Measurements from ENCODE around the gene USP12.

The USP12 gene

GRCh38 chr13:27027086-27027667 is 144.4 kb downstream of the USP12 start:
- no peak for DNase-seq

- no peak for DNase-seq
Observed at GRCh38 chr13:27026396-27026795, 145.2 kb downstream of the USP12 start.

- no peak for DNase-seq
Observed at GRCh38 chr13:27024776-27025492, 146.7 kb downstream of the USP12 start.

GRCh38 chr13:27024074-27024461 is 147.5 kb downstream of the USP12 start:
- DNase-seq, result no peak

- DNase-seq, result no peak
Observed at GRCh38 chr13:27023385-27024073, 148.1 kb downstream of the USP12 start.

- DNase-seq, result peak; percentile 55
Observed at GRCh38 chr13:27022571-27023311, 148.9 kb downstream of the USP12 start.

GRCh38 chr13:27020415-27020814 is 151.2 kb downstream of the USP12 start:
- no peak for DNase-seq

GRCh38 chr13:27018882-27019281 is 152.7 kb downstream of the USP12 start:
- no peak for DNase-seq

- no peak for DNase-seq
Observed at GRCh38 chr13:27018344-27018861, 153.2 kb downstream of the USP12 start.

GRCh38 chr13:27016875-27017274 is 154.7 kb downstream of the USP12 start:
- DNase-seq, result no peak
